K562 (cell line): ENCODE results near the gene CTNNA3. TPM values are rescaled to one million over a fixed set of nuclear protein-coding genes. Genes with fewer than 3 reads are reported as not detected.

ENCODE experiments used
- CXXC5 ChIP-seq: fragments of 250-450 bp; sonication (Bioruptor Pico); IDR thresholded peaks from 2 replicates; pipeline ENCODE4 v1.8.0; 2022; ENCODE audit warnings: inconsistent platforms, mild to moderate bottlenecking, moderate library complexity
- PTBP1 ChIP-seq: fragments of 200-400 bp; formaldehyde crosslinking; IDR thresholded peaks from 2 replicates; pipeline ENCODE4 v1.6.1; 2017; ENCODE audit warnings: low read depth, low read length
- ZNF311 ChIP-seq: fragments of 250-450 bp; sonication (Bioruptor Pico); IDR thresholded peaks from 2 replicates; pipeline ENCODE4 v1.4.0; 2020; ENCODE audit warnings: mild to moderate bottlenecking, moderate library complexity
- ZNF77 ChIP-seq: fragments of 250-450 bp; sonication (Bioruptor Pico); IDR thresholded peaks from 2 replicates; pipeline ENCODE4 v1.5.0; 2020
- polyA plus RNA-seq, 8 experiments: library from polyadenylated mRNA; depleted of rRNA in 4 of 8; stranded (reverse) in 5 of 8; unstranded in 3 of 8; fragments of >200 nt; fragmentation: Nextera tagmentation in 2 of 8; fragmentation: Illumina TruSeq in 1 of 8; extraction: Ambion mirVana in 2 of 8; extraction: Trizol in 1 of 8; gene quantifications; 2 replicates each; pipeline versions ENCODE4 v1.2.1 to v1.2.3, GENCODE V29; 2011 to 2014; ENCODE audit warnings: inconsistent platforms in 1 of 8, missing spikeins in 1 of 8
- total RNA-seq, 7 experiments: library from RNA; depleted of rRNA in 6 of 7; stranded (reverse); fragments of >200 nt in 6 of 7; fragmentation: Illumina TruSeq in 2 of 7; extraction: Trizol in 2 of 7; gene quantifications; 2 replicates each; pipeline versions ENCODE4 v1.2.1 to v1.2.3, GENCODE V29; 2011 to 2021; ENCODE audit warnings: low replicate concordance in 1 of 7
- TF ChIP-seq, protein P1 (sequence below): sonication (generic); formaldehyde crosslinking; IDR thresholded peaks from 2 replicates; pipeline ENCODE4 v1.8.0; 2022; ENCODE audit warnings: missing genetic modification reagents, mild to moderate bottlenecking, borderline replicate concordance
- TF ChIP-seq, protein P2 (sequence below): fragments of 450-650 bp; IDR thresholded peaks from 2 replicates; pipeline ENCODE4 v1.6.1; 2017; ENCODE audit warnings: antibody characterized with exemption
- TF ChIP-seq, protein P3 (sequence below): fragments of 450-650 bp; formaldehyde crosslinking; IDR thresholded peaks from 2 replicates; pipeline ENCODE4 v1.4.0; 2022; ENCODE audit warnings: mild to moderate bottlenecking, moderate library complexity
- TF ChIP-seq, protein P4 (sequence below): fragments of 450-650 bp; conservative IDR thresholded peaks from 2 replicates; pipeline ENCODE4 v1.6.1; 2016; ENCODE audit warnings: missing genetic modification characterization, low read depth, mild to moderate bottlenecking, control low read depth, missing compliant biosample characterization

Gene CTNNA3
- total and polyA plus RNA-seq, 9 of the 15 experiments (the other 6 are each of a cell fraction or from before 2014, with no cell fraction given): 0.04 TPM; not detected in 8

DNA sequence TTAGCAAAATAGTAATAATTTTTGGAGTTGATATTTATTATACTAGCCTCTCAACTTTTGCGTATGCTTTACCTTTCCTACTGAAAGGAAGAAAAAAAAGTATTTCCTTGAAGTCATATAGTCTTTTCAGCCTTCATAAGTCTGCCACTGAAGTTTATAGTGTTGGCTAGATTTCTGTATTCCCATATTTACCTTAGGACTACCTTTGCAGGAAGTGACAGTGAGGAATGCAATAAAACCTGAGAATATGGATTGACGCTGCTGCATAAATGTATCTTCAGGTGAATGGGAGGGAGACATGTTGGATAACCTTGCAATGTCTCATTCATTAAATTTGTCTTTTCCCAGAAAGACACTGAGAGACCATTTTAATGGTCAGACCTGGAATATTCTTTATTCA, 776.7 kb downstream of the CTNNA3 start (continued):
- TF ChIP-seq, protein P1, sequence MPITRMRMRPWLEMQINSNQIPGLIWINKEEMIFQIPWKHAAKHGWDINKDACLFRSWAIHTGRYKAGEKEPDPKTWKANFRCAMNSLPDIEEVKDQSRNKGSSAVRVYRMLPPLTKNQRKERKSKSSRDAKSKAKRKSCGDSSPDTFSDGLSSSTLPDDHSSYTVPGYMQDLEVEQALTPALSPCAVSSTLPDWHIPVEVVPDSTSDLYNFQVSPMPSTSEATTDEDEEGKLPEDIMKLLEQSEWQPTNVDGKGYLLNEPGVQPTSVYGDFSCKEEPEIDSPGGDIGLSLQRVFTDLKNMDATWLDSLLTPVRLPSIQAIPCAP (CRISPR knock-in tag): no peak
- TF ChIP-seq ZNF311 (CRISPR knock-in tag) (no peak), PTBP1 (no peak), CXXC5 (CRISPR knock-in tag) (no peak), ZNF77 (CRISPR knock-in tag) (no peak)
- TF ChIP-seq, protein P2, sequence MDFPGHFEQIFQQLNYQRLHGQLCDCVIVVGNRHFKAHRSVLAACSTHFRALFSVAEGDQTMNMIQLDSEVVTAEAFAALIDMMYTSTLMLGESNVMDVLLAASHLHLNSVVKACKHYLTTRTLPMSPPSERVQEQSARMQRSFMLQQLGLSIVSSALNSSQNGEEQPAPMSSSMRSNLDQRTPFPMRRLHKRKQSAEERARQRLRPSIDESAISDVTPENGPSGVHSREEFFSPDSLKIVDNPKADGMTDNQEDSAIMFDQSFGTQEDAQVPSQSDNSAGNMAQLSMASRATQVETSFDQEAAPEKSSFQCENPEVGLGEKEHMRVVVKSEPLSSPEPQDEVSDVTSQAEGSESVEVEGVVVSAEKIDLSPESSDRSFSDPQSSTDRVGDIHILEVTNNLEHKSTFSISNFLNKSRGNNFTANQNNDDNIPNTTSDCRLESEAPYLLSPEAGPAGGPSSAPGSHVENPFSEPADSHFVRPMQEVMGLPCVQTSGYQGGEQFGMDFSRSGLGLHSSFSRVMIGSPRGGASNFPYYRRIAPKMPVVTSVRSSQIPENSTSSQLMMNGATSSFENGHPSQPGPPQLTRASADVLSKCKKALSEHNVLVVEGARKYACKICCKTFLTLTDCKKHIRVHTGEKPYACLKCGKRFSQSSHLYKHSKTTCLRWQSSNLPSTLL: no peak
- TF ChIP-seq, protein P3, sequence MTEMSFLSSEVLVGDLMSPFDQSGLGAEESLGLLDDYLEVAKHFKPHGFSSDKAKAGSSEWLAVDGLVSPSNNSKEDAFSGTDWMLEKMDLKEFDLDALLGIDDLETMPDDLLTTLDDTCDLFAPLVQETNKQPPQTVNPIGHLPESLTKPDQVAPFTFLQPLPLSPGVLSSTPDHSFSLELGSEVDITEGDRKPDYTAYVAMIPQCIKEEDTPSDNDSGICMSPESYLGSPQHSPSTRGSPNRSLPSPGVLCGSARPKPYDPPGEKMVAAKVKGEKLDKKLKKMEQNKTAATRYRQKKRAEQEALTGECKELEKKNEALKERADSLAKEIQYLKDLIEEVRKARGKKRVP (CRISPR knock-in tag): no peak
- TF ChIP-seq, protein P4, sequence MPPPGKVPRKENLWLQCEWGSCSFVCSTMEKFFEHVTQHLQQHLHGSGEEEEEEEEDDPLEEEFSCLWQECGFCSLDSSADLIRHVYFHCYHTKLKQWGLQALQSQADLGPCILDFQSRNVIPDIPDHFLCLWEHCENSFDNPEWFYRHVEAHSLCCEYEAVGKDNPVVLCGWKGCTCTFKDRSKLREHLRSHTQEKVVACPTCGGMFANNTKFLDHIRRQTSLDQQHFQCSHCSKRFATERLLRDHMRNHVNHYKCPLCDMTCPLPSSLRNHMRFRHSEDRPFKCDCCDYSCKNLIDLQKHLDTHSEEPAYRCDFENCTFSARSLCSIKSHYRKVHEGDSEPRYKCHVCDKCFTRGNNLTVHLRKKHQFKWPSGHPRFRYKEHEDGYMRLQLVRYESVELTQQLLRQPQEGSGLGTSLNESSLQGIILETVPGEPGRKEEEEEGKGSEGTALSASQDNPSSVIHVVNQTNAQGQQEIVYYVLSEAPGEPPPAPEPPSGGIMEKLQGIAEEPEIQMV (tag): no peak
- TF ChIP-seq, all 486 proteins: peak for 0
